ENCODE data around the gene SEMA4A. TPM values are rescaled to one million over a fixed set of nuclear protein-coding genes. Genes with fewer than 3 reads are reported as not detected.
A peak's percentile ranks its signal among the peaks of the same experiment; 100 is the strongest.

Gene SEMA4A
- total RNA-seq, 2 experiments from 2014 or later = 9.4 to 10.1 TPM

- Histone ChIP-seq H3K4me3 (ENCODE audit: low read length) (no peak overlapping the region), H3K9me3 (ENCODE audit: control insufficient read depth in 1 of 2, insufficient read depth in 1 of 2, low read length in 2 of 2) (no peaks in the 10 kb centered on the region), H3K36me3 (ENCODE audit: insufficient read depth, low read length) (no peaks in the 10 kb centered on the region), H3K4me1 (ENCODE audit: insufficient read depth, low read length) (peaks cover 50% of the 10 kb centered on the region), H3K27ac (ENCODE audit: low read depth in 1 of 2, low read length in 2 of 2) (no peak overlapping the region), H3K27me3 (ENCODE audit: control insufficient read depth in 1 of 2, insufficient read depth in 2 of 2, low read length in 2 of 2) (no peaks in the 10 kb centered on the region)
- H3K9me3 Mint-ChIP-seq = no peaks in the 10 kb centered on the region
- POLR2A ChIA-PET = interaction anchor here (1.5 to 2.6 kb wide), 2 partner anchors 9 to 57 kb away, joined by 7 to 11 read pairs; partner anchors contain the start of gene PMF1
- H3K4me1 Mint-ChIP-seq (ENCODE audit: low read depth) = peaks cover 66% of the 10 kb centered on the region
- H3K4me3 Mint-ChIP-seq = peak overlapping the region; percentile 79
- TF ChIP-seq, protein P1, sequence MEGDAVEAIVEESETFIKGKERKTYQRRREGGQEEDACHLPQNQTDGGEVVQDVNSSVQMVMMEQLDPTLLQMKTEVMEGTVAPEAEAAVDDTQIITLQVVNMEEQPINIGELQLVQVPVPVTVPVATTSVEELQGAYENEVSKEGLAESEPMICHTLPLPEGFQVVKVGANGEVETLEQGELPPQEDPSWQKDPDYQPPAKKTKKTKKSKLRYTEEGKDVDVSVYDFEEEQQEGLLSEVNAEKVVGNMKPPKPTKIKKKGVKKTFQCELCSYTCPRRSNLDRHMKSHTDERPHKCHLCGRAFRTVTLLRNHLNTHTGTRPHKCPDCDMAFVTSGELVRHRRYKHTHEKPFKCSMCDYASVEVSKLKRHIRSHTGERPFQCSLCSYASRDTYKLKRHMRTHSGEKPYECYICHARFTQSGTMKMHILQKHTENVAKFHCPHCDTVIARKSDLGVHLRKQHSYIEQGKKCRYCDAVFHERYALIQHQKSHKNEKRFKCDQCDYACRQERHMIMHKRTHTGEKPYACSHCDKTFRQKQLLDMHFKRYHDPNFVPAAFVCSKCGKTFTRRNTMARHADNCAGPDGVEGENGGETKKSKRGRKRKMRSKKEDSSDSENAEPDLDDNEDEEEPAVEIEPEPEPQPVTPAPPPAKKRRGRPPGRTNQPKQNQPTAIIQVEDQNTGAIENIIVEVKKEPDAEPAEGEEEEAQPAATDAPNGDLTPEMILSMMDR (IDR thresholded peaks at IDR 0.05) = no peak
- peak overlapping the region; percentile 78 for H3K27ac Mint-ChIP-seq
- no peak for ATAC-seq (ENCODE audit: poor library complexity)
- H3K27me3 Mint-ChIP-seq = no peaks in the 10 kb centered on the region
- DNase-seq = peak in 1 of 14 experiments; percentile 63
- H3K36me3 Mint-ChIP-seq (ENCODE audit: low read depth) = no peaks in the 10 kb centered on the region
- intact Hi-C loops (cut with DNase I, micrococcal nuclease) = no loop called here
- CTCF ChIA-PET = interaction anchor here (1.0 kb wide), 2 partner anchors 69 to 90 kb away, joined by 3 read pairs; no protein-coding TSS in a partner anchor
These were observed 2.5 kb downstream of the SEMA4A start for GRCh38 chr1:156155756-156156510.

DNA sequence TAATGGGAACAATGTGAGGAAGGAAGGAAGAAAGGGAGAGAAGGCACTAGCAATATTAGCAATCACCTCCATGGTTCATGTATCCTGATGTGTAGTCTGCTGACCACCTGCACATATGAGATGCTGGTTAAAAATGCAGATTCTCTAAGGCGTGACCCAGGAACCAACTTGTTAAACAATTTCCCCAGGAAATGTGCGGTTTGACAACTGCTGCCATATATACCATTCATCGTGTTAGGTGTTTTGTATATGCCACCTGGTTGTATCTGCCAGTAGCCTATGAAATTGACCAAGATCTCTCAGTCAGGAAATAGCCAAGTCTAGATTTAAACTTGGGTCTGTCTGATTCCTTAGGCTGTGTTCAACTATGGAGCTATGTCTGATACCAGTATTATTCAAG lies 4.1 kb downstream of the SEMA4A start:
- H3K9me3 ChIP-seq (ENCODE audit: control insufficient read depth in 1 of 2, insufficient read depth in 1 of 2, low read length in 2 of 2) = no peaks in the 10 kb centered on the region
- H3K27me3 ChIP-seq (ENCODE audit: control insufficient read depth in 1 of 2, insufficient read depth in 2 of 2, low read length in 2 of 2) = no peaks in the 10 kb centered on the region
- Mint-ChIP-seq H3K36me3 (ENCODE audit: low read depth) (no peaks in the 10 kb centered on the region), H3K9me3 (no peaks in the 10 kb centered on the region), H3K27ac (peak overlapping the region; percentile 54), H3K27me3 (no peaks in the 10 kb centered on the region), H3K4me1 (ENCODE audit: low read depth) (peaks cover 73% of the 10 kb centered on the region), H3K4me3 (peak overlapping the region; percentile 62)
- ATAC-seq (ENCODE audit: poor library complexity) = no peak
- CTCF ChIA-PET = no interaction called here
- POLR2A ChIA-PET = no interaction called here
- H3K4me3 ChIP-seq (ENCODE audit: low read length) = no peak overlapping the region
- intact Hi-C loops (cut with DNase I, micrococcal nuclease) = no loop called here
- H3K4me1 ChIP-seq (ENCODE audit: insufficient read depth, low read length) = peaks cover 51% of the 10 kb centered on the region
- no peak overlapping the region for H3K27ac ChIP-seq (ENCODE audit: low read depth in 1 of 2, low read length in 2 of 2)
- H3K36me3 ChIP-seq (ENCODE audit: insufficient read depth, low read length) = no peaks in the 10 kb centered on the region
- DNase-seq = peak in 2 of 14 experiments; percentile 42 to 57
- TF ChIP-seq, protein P1 (IDR thresholded peaks at IDR 0.05) = no peak

DNA sequence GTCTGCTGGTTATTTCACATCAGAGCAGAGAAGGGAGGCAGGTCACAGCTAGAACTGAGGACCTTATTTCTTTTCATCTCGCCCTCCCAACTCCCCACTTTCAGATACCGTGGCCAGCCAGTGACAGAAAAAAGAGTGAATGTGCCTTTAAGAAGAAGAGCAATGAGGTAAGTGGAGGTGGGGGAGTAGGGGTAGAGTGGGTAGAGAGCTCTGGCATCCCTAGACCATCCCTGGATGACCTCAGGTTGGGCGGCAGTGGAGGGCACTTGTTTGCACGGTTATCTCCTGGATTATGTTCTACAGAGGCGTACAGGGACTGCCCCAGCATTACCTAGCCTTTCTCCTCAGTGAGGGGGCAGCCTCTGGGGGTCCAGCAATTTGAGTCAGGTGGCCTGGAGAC lies 4.6 kb downstream of the SEMA4A start:
- Mint-ChIP-seq H3K4me3 (no peak overlapping the region), H3K4me1 (ENCODE audit: low read depth) (peaks cover 73% of the 10 kb centered on the region), H3K27me3 (no peaks in the 10 kb centered on the region), H3K9me3 (no peaks in the 10 kb centered on the region), H3K36me3 (ENCODE audit: low read depth) (no peaks in the 10 kb centered on the region), H3K27ac (peak overlapping the region; percentile 54)
- intact Hi-C loops (cut with DNase I, micrococcal nuclease) = no loop called here
- Histone ChIP-seq H3K27ac (ENCODE audit: low read depth in 1 of 2, low read length in 2 of 2) (no peak overlapping the region), H3K4me1 (ENCODE audit: insufficient read depth, low read length) (peaks cover 51% of the 10 kb centered on the region), H3K36me3 (ENCODE audit: insufficient read depth, low read length) (no peaks in the 10 kb centered on the region), H3K4me3 (ENCODE audit: low read length) (no peak overlapping the region), H3K27me3 (ENCODE audit: control insufficient read depth in 1 of 2, insufficient read depth in 2 of 2, low read length in 2 of 2) (no peaks in the 10 kb centered on the region), H3K9me3 (ENCODE audit: control insufficient read depth in 1 of 2, insufficient read depth in 1 of 2, low read length in 2 of 2) (no peaks in the 10 kb centered on the region)
- ChIA-PET CTCF (no interaction called here), POLR2A (no interaction called here)
- DNase-seq (peak in 1 of 14 experiments; percentile 34), ATAC-seq (ENCODE audit: poor library complexity) (no peak)
- TF ChIP-seq, protein P1 (IDR thresholded peaks at IDR 0.05) = no peak
